IMR-90 (cell line): ENCODE data around the gene MRPS5. TPM values are rescaled to one million over a fixed set of nuclear protein-coding genes. Genes with fewer than 3 reads are reported as not detected.
"Not testable (repeated sequence)": the region's sequence is repeated elsewhere in the genome, so short reads cannot be mapped to it uniquely, and the experiment has no call there.

Source experiments
- ATAC-seq: fragments of 200-7000 bp; cut with Tn5 transposase; 2 replicates; pipeline ENCODE4 v1.9.1; 2020; ENCODE audit warnings: low read depth, mild to moderate bottlenecking, moderate library complexity
- BruUV-seq: library from RNA; stranded (reverse); fragments of 400-500 nt; replicated peaks from 2 replicates; lab custom pipeline; 2021; lab: Mats Ljungman, UMichigan
- CTCF ChIA-PET: fragments of 300-600 bp; formaldehyde crosslinking; extraction: SDS; loops from one replicate; lab custom pipeline; 2021; ENCODE audit warnings: antibody characterized with exemption; lab: Yijun Ruan, JAX
- POLR2A ChIA-PET: fragments of 300-600 bp; sonication (Branson Sonifier 250); formaldehyde crosslinking; loops from one replicate; lab custom pipeline; 2022; ENCODE audit warnings: antibody characterized with exemption; ENCODE audit not compliant: unreplicated experiment; lab: Charles Lee
- DNase-seq: peaks from one replicate; pipeline ENCODE4 v3.0.0; 2013
- H2AFZ ChIP-seq: replicated peaks from 2 replicates; pipeline ENCODE3; 2013; ENCODE audit warnings: low read length, mild to moderate bottlenecking; ENCODE audit not compliant: poor library complexity
- H2AK5ac ChIP-seq: 2 replicates; pipeline ENCODE4 v1.6.1; 2013; ENCODE audit warnings: low read depth, low read length, inconsistent platforms
- H2AK9ac ChIP-seq: replicated peaks from 2 replicates; pipeline ENCODE3; 2013; ENCODE audit warnings: mild to moderate bottlenecking, low read depth, low read length, moderate library complexity; ENCODE audit not compliant: poor library complexity
- H2BK120ac ChIP-seq: 2 replicates; pipeline ENCODE4 v1.6.1; 2013; ENCODE audit warnings: low read depth, low read length, inconsistent platforms
- H2BK15ac ChIP-seq: 3 replicates; pipeline ENCODE4 v1.6.1; 2013; ENCODE audit warnings: low read depth, low read length, inconsistent platforms
- H2BK20ac ChIP-seq: 2 replicates; pipeline ENCODE4 v1.6.1; 2013; ENCODE audit warnings: low read depth, mild to moderate bottlenecking, inconsistent platforms, low read length, moderate library complexity
- H2BK5ac ChIP-seq: 2 replicates; pipeline ENCODE4 v1.6.1; 2013; ENCODE audit warnings: mild to moderate bottlenecking, low read depth, low read length, inconsistent platforms; ENCODE audit not compliant: poor library complexity, severe bottlenecking
- H3K14ac ChIP-seq: replicated peaks from 2 replicates; pipeline ENCODE4 v1.6.1; 2013; ENCODE audit warnings: low read depth, low read length, inconsistent platforms
- H3K18ac ChIP-seq: 2 replicates; pipeline ENCODE4 v1.6.1; 2013; ENCODE audit warnings: low read depth, low read length, control low read depth
- H3K23ac ChIP-seq: 2 replicates; pipeline ENCODE4 v1.6.1; 2013; ENCODE audit warnings: low read depth, low read length, inconsistent platforms
- H3K27ac ChIP-seq: 2 replicates; pipeline ENCODE4 v1.5.1; 2013; ENCODE audit warnings: mild to moderate bottlenecking, control low read depth, low read length; ENCODE audit not compliant: insufficient read depth
- H3K27me3 ChIP-seq: 2 replicates; pipeline ENCODE4 v1.6.1; 2013; ENCODE audit warnings: low read length; ENCODE audit not compliant: control insufficient read depth, insufficient read depth
- H3K36me3 ChIP-seq: 2 replicates; pipeline ENCODE4 v1.6.1; 2013; ENCODE audit warnings: low read length, mixed read lengths; ENCODE audit not compliant: control insufficient read depth, insufficient read depth
- H3K4ac ChIP-seq: 2 replicates; pipeline ENCODE4 v1.6.1; 2013; ENCODE audit warnings: low read depth, low read length, inconsistent platforms
- H3K4me1 ChIP-seq: 2 replicates; pipeline ENCODE4 v1.6.1; 2013; ENCODE audit warnings: low read length, mixed read lengths; ENCODE audit not compliant: control insufficient read depth, insufficient read depth
- H3K4me2 ChIP-seq: 2 replicates; pipeline ENCODE4 v1.6.1; 2013; ENCODE audit warnings: low read depth, mild to moderate bottlenecking, control low read depth, low read length, moderate library complexity
- H3K4me3 ChIP-seq: 2 replicates; pipeline ENCODE4 v1.5.1; 2013; ENCODE audit warnings: low read depth, mild to moderate bottlenecking, control low read depth, low read length, moderate library complexity; ENCODE audit not compliant: insufficient read depth
- H3K56ac ChIP-seq: 2 replicates; pipeline ENCODE4 v1.6.1; 2013; ENCODE audit warnings: low read length, inconsistent platforms; ENCODE audit not compliant: insufficient read depth; ENCODE audit errors: extremely low read depth
- H3K79me1 ChIP-seq, 2 experiments: 2 replicates each; pipeline ENCODE4 v1.6.1; 2013; ENCODE audit warnings: low read length in 2 of 2, inconsistent platforms in 1 of 2, low read depth in 1 of 2
- H3K9ac ChIP-seq: 2 replicates; pipeline ENCODE4 v1.6.1; 2013; ENCODE audit warnings: low read depth, low read length, control low read depth
- H3K9me1 ChIP-seq: 2 replicates; pipeline ENCODE4 v1.6.1; 2013; ENCODE audit warnings: low read length, inconsistent platforms; ENCODE audit not compliant: insufficient read depth
- H3K9me3 ChIP-seq: 2 replicates; pipeline ENCODE4 v1.6.1; 2013; ENCODE audit warnings: low read length; ENCODE audit not compliant: control insufficient read depth, insufficient read depth
- H4K20me1 ChIP-seq: 2 replicates; pipeline ENCODE4 v1.6.1; 2013; ENCODE audit warnings: low read length, inconsistent platforms; ENCODE audit not compliant: insufficient read depth
- H4K5ac ChIP-seq: 2 replicates; pipeline ENCODE4 v1.6.1; 2013; ENCODE audit warnings: mild to moderate bottlenecking, low read depth, low read length, control low read depth
- H4K8ac ChIP-seq, 2 experiments: 2 replicates each; pipeline ENCODE4 v1.6.1; 2013; ENCODE audit warnings: low read depth in 2 of 2, low read length in 2 of 2, control low read depth in 1 of 2, inconsistent platforms in 1 of 2
- H4K91ac ChIP-seq: 2 replicates; pipeline ENCODE4 v1.6.1; 2013; ENCODE audit warnings: low read depth, low read length, inconsistent platforms; ENCODE audit not compliant: insufficient read depth
- WGBS, 2 experiments: methylation state at CpG; one replicate each; pipeline versions ENCODE4 v1.1.5 to v1.1.7; 2013; ENCODE audit warnings: missing lambda C conversion rate in 2 of 2; ENCODE audit not compliant: insufficient read length in 1 of 2; ENCODE audit errors: extremely low coverage in 2 of 2; 5-methylcytosine and 5-hydroxymethylcytosine counted together
- dilution Hi-C: fragments of 300-500 bp; cut with HindIII; formaldehyde crosslinking; loops from one replicate; pipeline ENCODE4 v1.14.3; 2018; ENCODE audit warnings: low sequenced_read_pairs; ENCODE audit not compliant: unreplicated experiment
- in situ Hi-C: fragments of 300-500 bp; cut with MboI; formaldehyde crosslinking; loops from 3 replicates; pipeline ENCODE4 v1.14.3; 2019; ENCODE audit warnings: low sequenced_read_pairs, inconsistent platforms, mixed read lengths
- intact Hi-C: fragments of 100-400 bp; cut with micrococcal nuclease; formaldehyde crosslinking; loops from 2 replicates; pipeline ENCODE4 v1.10.0; 2022
- polyA plus RNA-seq, 3 experiments: library from polyadenylated mRNA; depleted of rRNA; stranded (reverse); fragments of >200 nt; gene quantifications; 2 replicates each; pipeline ENCODE4 v1.2.3, GENCODE V29; 2012; ENCODE audit warnings: low replicate concordance in 1 of 3
- total RNA-seq: library from RNA; depleted of rRNA; stranded (reverse); fragments of >200 nt; gene quantifications from 2 replicates; pipeline ENCODE4 v1.2.3, GENCODE V29; 2012

Gene MRPS5
- total and polyA plus RNA-seq, 2 of the 4 experiments (the other 2 are of a cell fraction): 27.6 to 44.1 TPM

DNA sequence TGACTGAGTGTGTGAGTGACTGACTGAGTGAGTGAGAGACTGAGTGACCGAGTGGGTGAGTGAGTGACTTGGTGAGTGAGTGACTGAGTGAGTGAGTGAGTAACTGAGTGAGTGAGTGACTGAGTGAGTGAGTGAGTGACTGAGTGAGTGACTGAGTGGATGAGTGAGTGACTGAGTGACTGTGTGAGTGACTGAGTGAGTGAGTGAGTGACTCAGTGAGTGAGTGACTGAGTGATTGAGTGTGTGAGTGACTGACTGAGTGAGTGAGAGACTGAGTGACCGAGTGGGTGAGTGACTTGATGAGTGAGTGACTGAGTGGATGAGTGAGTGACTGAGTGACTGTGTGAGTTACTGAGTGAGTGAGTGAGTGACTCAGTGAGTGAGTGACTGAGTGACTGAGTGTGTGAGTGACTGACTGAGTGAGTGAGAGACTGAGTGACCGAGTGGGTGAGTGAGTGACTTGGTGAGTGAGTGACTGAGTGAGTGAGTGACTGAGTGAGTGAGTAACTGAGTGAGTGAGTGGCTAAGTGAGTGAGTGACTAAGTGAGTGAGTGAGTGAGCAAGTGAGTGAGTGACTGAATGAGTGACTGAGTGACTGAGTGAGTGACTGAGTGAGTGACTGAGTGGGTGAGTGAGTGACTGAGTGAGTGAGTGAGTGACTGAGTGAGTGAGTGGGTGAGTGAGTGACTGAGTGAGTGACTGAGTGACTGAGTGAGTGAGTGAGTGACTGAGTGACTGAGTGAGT, 83.6 kb downstream of the MRPS5 start:
- H3K9me1 ChIP-seq, H2AK9ac ChIP-seq, H3K14ac ChIP-seq, H3K9ac ChIP-seq, H3K36me3 ChIP-seq, CTCF ChIA-PET, dilution Hi-C loops, H2AK5ac ChIP-seq, H3K4me2 ChIP-seq, H3K23ac ChIP-seq, H3K4ac ChIP-seq, H3K56ac ChIP-seq, H4K5ac ChIP-seq, H4K91ac ChIP-seq, ATAC-seq, DNase-seq, intact Hi-C loops, H3K18ac ChIP-seq, H2BK20ac ChIP-seq, BruUV-seq, H4K8ac ChIP-seq, in situ Hi-C loops, POLR2A ChIA-PET, H2AFZ ChIP-seq, H2BK120ac ChIP-seq, H3K4me3 ChIP-seq, H3K27ac ChIP-seq, H3K9me3 ChIP-seq, H4K20me1 ChIP-seq, H2BK15ac ChIP-seq, H3K79me1 ChIP-seq, H2BK5ac ChIP-seq, H3K4me1 ChIP-seq: not testable (repeated sequence)
- 68% methylated on average over 3 of the region's 3 CpGs; no CpG with 5 or more reads in 1 of the 2 experiments for WGBS, 2 experiments
- H3K27me3 ChIP-seq: peaks cover 18% of the 10 kb centered on the region; the same call in 1 of the 2 replicates
